Ovary (tissue), 3 donors: ENCODE results near the gene SPIN4.

Experiments
- CTCF ChIP-seq, 3 donors: fragments of 450-650 bp in 2 of 3; fragments of 200-600 bp in 1 of 3; IDR thresholded peaks; one replicate each; pipeline versions ENCODE4 v1.5.1 to v1.8.0; 2016 to 2022; ENCODE audit warnings: antibody characterized with exemption in 3 of 3, mild to moderate bottlenecking in 1 of 3
- EP300 ChIP-seq: sonication (generic); formaldehyde crosslinking; IDR thresholded peaks from one replicate; pipeline ENCODE4 v1.6.1; 2017; ENCODE audit warnings: antibody characterized with exemption
- donor health status: DM: no; HTN: no; CAD: no.

- TF ChIP-seq CTCF (IDR thresholded peaks at IDR 0.05): no peak
- TF ChIP-seq EP300: no peak
Observed at GRCh38 chrX:63361494-63361893, 10.4 kb upstream of the SPIN4 start.
